ENCODE measurements around the gene FXYD6. TPM values are rescaled to one million over a fixed set of nuclear protein-coding genes. Genes with fewer than 3 reads are reported as not detected.
A peak's percentile ranks its signal among the peaks of the same experiment; 100 is the strongest.

FXYD6 gene
- total RNA-seq, 1 experiment from 2014 or later = 1.0 TPM

DNA sequence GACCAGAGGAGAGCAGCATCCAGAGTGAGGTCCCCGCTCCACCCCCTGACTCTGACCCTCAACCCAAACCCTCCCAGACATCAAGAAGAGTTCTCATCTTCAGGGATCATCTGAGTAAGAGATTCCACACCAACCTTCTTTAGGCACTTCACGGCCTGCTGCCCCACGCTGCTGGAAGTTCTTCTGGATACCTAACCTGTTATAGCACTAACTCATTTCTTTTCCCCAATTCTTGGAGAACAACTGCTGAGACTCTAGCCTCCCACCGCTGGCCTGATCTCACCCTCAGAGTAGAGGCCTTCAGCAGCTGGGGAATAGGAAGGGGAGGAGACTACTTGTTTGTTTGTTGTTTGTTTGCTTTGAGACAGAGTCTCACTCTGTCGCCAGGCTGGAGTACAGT lies 45.4 kb upstream of the FXYD6 start:
- no peak overlapping the region for H3K4me3 ChIP-seq (ENCODE audit: low read depth, low read length)
- H3K4me1 Mint-ChIP-seq (ENCODE audit: low read depth, unreplicated experiment) = peaks cover 4% of the 10 kb centered on the region
- no peak overlapping the region for H3K27ac Mint-ChIP-seq (ENCODE audit: unreplicated experiment)
- no peaks in the 10 kb centered on the region for H3K9me3 Mint-ChIP-seq (ENCODE audit: unreplicated experiment)
- intact Hi-C loops (cut with micrococcal nuclease; ENCODE audit: unreplicated experiment) = no loop called here
- no peaks in the 10 kb centered on the region for H3K27me3 ChIP-seq (replicated peaks; ENCODE audit: control insufficient read depth, insufficient read depth, low read length)
- POLR2A ChIA-PET = no interaction called here
- H3K36me3 Mint-ChIP-seq (ENCODE audit: insufficient read depth, unreplicated experiment) = peaks cover 2% of the 10 kb centered on the region
- H3K9me3 ChIP-seq = no peaks in the 10 kb centered on the region
- no peaks in the 10 kb centered on the region; the same call in 1 of the 2 replicates for H3K4me1 ChIP-seq
- no TSS peak for BruUV-seq (replicated peaks)
- CTCF ChIA-PET = interaction anchor here (0.5 to 1.1 kb wide), 3 partner anchors 8 to 14 kb away, joined by 4 to 5 read pairs (median 4); no protein-coding TSS in a partner anchor
- TF ChIP-seq, protein P1, sequence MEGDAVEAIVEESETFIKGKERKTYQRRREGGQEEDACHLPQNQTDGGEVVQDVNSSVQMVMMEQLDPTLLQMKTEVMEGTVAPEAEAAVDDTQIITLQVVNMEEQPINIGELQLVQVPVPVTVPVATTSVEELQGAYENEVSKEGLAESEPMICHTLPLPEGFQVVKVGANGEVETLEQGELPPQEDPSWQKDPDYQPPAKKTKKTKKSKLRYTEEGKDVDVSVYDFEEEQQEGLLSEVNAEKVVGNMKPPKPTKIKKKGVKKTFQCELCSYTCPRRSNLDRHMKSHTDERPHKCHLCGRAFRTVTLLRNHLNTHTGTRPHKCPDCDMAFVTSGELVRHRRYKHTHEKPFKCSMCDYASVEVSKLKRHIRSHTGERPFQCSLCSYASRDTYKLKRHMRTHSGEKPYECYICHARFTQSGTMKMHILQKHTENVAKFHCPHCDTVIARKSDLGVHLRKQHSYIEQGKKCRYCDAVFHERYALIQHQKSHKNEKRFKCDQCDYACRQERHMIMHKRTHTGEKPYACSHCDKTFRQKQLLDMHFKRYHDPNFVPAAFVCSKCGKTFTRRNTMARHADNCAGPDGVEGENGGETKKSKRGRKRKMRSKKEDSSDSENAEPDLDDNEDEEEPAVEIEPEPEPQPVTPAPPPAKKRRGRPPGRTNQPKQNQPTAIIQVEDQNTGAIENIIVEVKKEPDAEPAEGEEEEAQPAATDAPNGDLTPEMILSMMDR (IDR thresholded peaks at IDR 0.05; ENCODE audit: insufficient read depth in 1 of 2, low read depth in 1 of 2, low read length in 1 of 2, severe bottlenecking in 1 of 2, unreplicated experiment in 1 of 2) = no peak
- H3K27me3 Mint-ChIP-seq (ENCODE audit: insufficient read depth, unreplicated experiment) = no peaks in the 10 kb centered on the region
- DNase-seq = no peak
- H3K4me3 Mint-ChIP-seq (ENCODE audit: unreplicated experiment) = no peak overlapping the region
- H3K36me3 ChIP-seq (ENCODE audit: control insufficient read depth, insufficient read depth, low read length) = no peaks in the 10 kb centered on the region

DNA sequence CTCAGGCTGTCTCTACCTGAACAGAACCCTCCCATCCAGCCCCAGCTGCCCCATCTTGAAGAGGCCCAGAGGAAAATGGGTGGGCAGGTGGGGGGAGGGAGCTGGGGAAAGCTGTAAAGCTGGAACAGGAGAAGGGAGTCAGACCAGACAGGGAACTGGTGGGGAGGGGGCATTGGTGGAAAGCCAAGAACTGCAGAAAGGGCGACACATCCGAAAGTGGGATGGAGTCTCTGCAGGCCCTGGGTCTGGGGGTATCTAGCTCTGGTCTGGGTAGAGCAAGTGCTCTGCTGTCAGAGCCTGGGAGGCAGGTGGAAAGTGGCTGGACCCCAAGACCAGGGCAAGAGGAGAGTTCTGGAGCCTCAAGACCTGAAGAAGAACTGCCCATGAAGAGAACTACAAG lies 45.0 kb upstream of the FXYD6 start:
- TF ChIP-seq, protein P1 (IDR thresholded peaks at IDR 0.05; ENCODE audit: insufficient read depth in 1 of 2, low read depth in 1 of 2, low read length in 1 of 2, severe bottlenecking in 1 of 2, unreplicated experiment in 1 of 2) = no peak
- no peak for DNase-seq
- BruUV-seq (replicated peaks) = no TSS peak
- Histone ChIP-seq H3K9me3 (no peaks in the 10 kb centered on the region), H3K4me1 (no peaks in the 10 kb centered on the region; the same call in 1 of the 2 replicates), H3K27me3 (replicated peaks; ENCODE audit: control insufficient read depth, insufficient read depth, low read length) (no peaks in the 10 kb centered on the region), H3K36me3 (ENCODE audit: control insufficient read depth, insufficient read depth, low read length) (no peaks in the 10 kb centered on the region), H3K4me3 (ENCODE audit: low read depth, low read length) (no peak overlapping the region)
- no peak overlapping the region for H3K27ac Mint-ChIP-seq (ENCODE audit: unreplicated experiment)
- CTCF ChIA-PET = interaction anchor here (0.5 to 1.1 kb wide), 5 partner anchors 9 to 15 kb away, joined by 3 to 8 read pairs (median 4); no protein-coding TSS in a partner anchor
- no peaks in the 10 kb centered on the region for H3K36me3 Mint-ChIP-seq (ENCODE audit: insufficient read depth, unreplicated experiment)
- POLR2A ChIA-PET = no interaction called here
- no peaks in the 10 kb centered on the region for H3K4me1 Mint-ChIP-seq (ENCODE audit: low read depth, unreplicated experiment)
- no peaks in the 10 kb centered on the region for H3K9me3 Mint-ChIP-seq (ENCODE audit: unreplicated experiment)
- H3K4me3 Mint-ChIP-seq (ENCODE audit: unreplicated experiment) = no peak overlapping the region
- no peaks in the 10 kb centered on the region for H3K27me3 Mint-ChIP-seq (ENCODE audit: insufficient read depth, unreplicated experiment)
- intact Hi-C loops (cut with micrococcal nuclease; ENCODE audit: unreplicated experiment) = no loop called here

DNA sequence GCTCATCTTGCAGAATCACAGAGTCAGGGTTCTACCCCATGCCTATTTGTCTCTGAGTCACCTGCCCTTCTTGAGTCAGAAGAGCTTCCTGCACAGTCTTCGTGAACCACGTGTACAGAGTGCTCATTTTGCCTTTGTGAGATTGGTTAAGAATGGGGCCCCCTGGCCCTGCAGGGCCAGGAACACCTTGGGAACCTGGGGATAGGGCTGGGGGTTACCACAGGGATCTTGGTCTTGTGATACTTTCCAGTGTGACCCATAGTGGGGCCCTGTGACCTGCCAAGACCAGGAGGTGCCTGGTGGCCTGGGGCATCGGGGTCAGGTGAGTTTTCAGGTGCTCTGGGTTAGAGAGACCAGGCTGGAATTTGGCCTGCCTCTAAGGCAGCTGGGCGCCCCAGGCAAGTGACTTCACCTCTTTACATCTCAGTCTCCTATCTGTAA lies 43.3 kb upstream of the FXYD6 start:
- BruUV-seq (replicated peaks) = no TSS peak
- intact Hi-C loops (cut with micrococcal nuclease; ENCODE audit: unreplicated experiment) = no loop called here

More for the DNA sequence above, 43.3 kb upstream of the FXYD6 start:
- no peaks in the 10 kb centered on the region for H3K9me3 Mint-ChIP-seq (ENCODE audit: unreplicated experiment)
- no peaks in the 10 kb centered on the region for H3K27me3 Mint-ChIP-seq (ENCODE audit: insufficient read depth, unreplicated experiment)
- H3K9me3 ChIP-seq = no peaks in the 10 kb centered on the region
- TF ChIP-seq, protein P1 (IDR thresholded peaks at IDR 0.05; ENCODE audit: insufficient read depth in 1 of 2, low read depth in 1 of 2, low read length in 1 of 2, severe bottlenecking in 1 of 2, unreplicated experiment in 1 of 2) = no peak
- ChIA-PET POLR2A (no interaction called here), CTCF (interaction anchor here (1.5 to 3.3 kb wide), 2 partner anchors 27 to 112 kb away, joined by 3 to 18 read pairs; no protein-coding TSS in a partner anchor)
- peaks cover 2% of the 10 kb centered on the region for H3K36me3 Mint-ChIP-seq (ENCODE audit: insufficient read depth, unreplicated experiment)
- H3K27me3 ChIP-seq (replicated peaks; ENCODE audit: control insufficient read depth, insufficient read depth, low read length) = no peaks in the 10 kb centered on the region
- H3K36me3 ChIP-seq (ENCODE audit: control insufficient read depth, insufficient read depth, low read length) = no peaks in the 10 kb centered on the region
- DNase-seq = peak in 1 of 2 experiments; percentile 51
- H3K4me1 Mint-ChIP-seq (ENCODE audit: low read depth, unreplicated experiment) = no peaks in the 10 kb centered on the region
- H3K4me3 ChIP-seq (ENCODE audit: low read depth, low read length) = no peak overlapping the region
- H3K4me1 ChIP-seq = no peaks in the 10 kb centered on the region; the same call in 1 of the 2 replicates
- no peak overlapping the region for H3K27ac Mint-ChIP-seq (ENCODE audit: unreplicated experiment)
- no peak overlapping the region for H3K4me3 Mint-ChIP-seq (ENCODE audit: unreplicated experiment)

Data from Caco-2 (cell line).